ENCODE results near the gene SORCS2. TPM values are rescaled to one million over a fixed set of nuclear protein-coding genes. Genes with fewer than 3 reads are reported as not detected.

Gene SORCS2
- total RNA-seq, 1 donor from 2014 or later: under 0.01 TPM

DNA sequence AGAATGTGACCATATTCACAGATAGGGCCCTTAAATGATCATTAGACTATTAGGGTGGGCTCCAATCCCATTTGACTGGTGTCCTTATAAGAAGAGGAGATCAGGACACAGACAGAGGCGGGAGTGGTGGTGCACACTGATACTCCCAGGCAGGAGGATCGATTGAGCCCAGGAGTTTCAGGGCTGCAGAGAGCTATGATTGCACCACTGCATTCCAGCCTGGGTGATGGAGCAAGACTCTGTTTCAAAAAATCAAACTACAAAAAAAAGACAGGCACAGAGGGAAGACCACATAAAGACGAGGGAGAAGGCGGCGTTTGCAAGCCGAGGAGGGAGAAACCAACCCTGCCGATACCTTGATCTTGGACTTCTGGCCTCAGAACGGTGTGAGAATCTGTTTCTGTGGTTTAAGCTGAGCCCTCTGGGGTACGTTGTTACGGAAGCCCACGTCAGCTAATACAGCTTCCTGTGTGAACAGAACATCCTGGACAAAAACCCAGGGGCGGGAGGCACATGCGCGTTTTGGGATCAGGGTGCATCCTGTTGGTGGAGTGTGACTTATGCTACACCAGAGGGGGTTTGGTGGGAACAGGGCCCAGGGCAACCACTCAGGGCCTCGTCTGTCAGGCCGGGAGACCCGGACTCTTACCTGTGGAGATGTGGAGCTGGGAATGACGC is 454.2 kb downstream of the SORCS2 start:
- peak in 1 of 2 donors; percentile 26 for DNase-seq (ENCODE audit: low read depth in 2 of 2)

DNA sequence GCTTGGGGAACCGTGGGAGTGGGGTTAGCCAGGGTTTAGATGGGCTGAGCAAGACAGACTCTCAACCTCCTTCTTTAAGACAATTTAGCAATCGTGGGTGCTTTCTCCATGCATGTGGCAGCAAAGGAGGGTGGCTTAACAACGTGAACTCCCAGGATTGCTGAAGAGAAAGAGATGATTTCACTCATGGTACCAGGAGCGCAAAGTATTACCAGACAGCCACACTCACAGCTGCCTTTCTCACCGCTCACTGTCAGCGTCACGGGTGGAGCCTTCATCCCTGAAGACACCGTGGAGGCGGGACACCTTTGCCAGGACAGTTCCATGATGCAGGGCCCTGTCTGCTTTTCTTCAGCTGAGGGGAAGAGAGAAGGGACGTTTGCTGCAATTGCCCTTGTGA is 454.8 kb downstream of the SORCS2 start:
- DNase-seq (ENCODE audit: low read depth in 2 of 2): no peak

DNA sequence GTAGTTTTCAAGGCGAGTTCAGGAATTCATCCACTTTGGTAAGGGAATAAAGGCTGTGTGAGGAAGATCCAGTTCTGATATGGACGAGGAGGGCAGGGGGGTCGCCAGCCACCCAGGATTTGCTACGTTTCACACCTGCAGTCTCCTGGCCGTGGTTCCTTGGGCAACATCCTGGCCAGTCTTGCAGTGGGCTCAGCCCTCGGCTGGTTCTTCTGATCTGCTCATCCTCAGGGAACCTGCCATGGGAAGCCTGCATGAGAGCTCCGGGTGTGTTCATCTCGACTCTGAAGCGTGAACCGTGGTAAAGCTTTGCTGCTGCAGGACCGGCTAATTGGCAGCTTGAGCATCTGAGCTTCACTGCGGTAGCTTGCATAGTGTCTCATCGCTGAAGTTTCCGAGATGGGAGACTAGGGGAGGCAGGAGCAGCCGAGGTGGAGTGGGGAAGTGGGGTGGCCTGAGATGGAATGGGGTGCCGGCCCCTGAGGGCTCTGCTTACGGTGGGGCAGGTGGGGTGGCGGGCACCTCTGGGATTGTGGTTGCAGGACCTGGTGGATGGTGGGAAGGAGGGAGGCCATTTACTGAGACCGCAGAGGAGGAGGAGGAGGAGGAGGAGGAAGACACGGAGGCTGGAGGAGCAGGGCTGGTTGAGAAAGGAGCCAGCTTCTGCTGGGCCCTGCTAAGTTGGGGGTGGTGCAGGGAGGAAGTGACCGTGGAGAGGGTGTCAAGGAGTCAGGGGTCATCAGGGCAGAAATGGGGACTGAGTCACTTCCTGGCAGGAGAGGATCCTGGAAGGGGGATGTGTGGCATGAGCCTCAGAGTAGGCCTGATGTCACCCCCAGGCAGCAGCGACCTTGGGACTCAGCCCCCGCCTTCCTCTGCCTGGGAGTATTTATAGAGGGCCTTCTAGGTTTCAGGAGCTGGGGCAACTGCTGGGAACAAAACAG is 455.5 kb downstream of the SORCS2 start:
- DNase-seq (ENCODE audit: low read depth in 2 of 2): peak in 1 of 2 donors; percentile 59

DNA sequence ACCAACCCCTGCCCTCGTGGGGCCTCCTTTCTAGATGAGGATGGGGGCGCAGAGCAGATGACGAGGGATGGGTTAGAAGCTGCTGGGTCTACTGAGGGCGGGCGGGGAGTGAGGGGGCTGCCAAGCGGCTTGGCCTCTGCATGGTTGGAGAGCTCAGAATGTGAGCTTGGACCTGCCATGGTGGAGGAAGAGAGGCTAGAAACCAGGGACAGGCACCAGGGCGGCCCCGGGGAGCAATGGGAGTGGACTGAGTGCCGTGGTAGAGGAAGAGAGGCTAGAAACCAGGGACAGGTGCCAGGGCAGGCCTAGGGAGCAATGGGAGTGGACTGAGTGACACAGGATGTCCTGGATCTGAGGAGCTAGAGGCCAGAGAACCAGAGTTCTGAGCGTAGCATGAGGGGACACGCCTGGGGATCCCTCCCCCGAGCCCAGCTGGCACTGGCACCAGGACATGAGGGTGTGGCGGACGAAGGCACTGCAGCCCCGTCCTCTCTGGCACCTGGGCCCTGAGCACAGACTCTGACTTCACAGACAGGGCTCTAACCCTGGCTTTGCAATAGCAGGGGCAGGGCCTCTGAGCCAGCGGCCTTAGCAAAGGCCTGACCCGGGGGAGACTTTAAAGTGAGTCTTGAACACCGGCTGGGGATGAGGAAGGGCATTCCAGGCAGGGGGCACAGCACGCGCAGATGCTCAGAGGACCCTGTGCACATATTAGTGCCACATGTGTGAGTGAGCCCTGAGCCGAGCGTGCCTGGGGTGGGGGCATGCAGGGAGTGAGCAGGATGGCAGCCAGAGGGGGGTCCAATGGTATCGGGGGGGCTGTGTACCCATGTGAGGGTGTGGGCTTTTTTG is 456.4 kb downstream of the SORCS2 start:
- no peak for DNase-seq (ENCODE audit: low read depth in 2 of 2)

DNA sequence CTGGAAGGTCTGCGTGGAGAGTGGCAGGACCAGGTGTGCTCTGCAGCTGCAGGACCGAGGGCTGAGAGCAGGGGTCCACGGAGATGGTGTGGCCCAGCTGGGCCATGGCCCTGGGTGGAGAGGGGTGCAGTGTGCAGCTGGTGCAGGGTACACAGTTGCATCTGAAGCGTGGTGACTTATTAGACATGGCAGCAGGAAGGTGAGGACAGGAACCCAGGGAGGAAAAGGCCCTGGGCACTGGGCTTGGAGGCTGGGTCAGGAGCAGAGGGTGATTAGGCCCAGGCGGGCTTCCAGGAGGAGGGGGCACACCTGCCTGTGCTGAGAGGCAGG is 457.0 kb downstream of the SORCS2 start:
- DNase-seq (ENCODE audit: low read depth in 2 of 2): no peak

DNA sequence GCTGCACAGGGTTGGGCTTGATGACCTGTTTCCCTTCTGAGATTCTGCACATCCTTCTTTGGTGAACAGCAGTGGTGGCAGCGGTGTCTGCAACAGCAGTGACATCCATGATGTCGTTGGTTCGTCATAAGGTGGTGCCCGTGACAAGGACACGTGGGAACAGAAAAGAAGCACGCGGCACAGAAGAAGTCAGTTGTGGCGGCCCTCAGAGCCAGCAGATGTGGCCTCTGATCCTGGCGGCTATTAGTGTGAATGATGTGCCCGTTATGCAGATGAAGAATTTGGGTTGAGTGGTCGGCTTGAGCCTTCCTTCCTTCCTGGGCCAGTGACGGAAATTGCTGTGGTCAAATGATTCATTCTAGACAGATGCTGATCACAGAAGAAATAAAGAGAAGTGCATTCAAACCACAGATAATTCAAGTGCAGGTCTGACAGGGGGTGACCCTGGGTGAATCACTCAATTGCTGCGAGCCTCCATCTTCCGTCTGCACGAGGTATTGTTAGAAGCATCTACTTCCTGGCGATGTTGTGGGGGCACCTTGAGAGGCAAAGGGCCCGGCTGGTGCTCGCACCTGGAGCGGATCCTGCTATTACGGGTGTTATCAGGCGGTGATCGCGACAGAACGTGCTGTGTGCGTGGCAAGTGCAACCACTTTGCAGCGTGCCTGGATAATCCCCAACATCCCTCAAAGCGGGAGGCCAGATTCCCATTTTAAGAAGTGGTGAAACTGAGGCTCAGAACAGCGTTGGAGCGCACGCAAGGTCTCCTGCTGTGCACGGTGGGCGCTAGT is 457.6 kb downstream of the SORCS2 start:
- DNase-seq (ENCODE audit: low read depth in 2 of 2): peak in 1 of 2 donors; percentile 71

DNA sequence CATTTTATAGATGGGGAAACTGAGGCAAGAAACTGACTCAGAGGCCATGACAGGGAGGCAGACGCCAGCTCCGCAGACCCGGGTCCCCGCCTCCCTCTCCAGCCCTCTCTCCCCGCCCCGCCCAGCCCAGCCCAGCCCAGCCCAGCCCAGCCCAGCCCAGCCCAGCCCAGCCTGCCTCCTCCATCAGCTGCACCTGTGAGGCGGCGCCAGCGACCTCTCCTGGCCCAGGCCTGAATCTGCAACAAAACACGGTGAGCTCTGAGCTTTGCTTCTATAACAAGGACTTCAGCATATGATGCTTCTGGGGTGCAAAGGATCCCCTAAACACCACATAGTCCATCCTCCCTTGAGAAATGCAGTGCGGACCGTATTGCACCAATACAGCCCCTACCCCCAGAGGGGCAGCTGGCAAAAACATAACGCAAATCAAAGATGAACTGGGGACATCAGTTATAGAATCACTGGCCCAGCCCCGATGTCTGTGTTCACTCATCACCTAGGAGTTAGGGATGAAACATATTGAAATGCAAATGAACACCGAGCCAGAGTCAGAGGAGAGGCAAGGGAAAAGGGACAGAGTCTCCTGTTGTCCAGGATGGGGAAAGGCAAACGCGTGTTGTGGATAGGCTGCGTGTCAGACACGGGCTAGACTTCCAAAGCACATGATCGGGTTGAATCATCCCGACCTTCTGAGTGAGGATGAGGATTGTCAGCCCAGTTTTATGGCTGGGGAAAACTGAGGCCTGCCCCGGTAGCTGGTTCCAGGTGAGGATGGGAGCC is 458.5 kb downstream of the SORCS2 start:
- peak in 1 of 2 donors; percentile 46 for DNase-seq (ENCODE audit: low read depth in 2 of 2)

DNA sequence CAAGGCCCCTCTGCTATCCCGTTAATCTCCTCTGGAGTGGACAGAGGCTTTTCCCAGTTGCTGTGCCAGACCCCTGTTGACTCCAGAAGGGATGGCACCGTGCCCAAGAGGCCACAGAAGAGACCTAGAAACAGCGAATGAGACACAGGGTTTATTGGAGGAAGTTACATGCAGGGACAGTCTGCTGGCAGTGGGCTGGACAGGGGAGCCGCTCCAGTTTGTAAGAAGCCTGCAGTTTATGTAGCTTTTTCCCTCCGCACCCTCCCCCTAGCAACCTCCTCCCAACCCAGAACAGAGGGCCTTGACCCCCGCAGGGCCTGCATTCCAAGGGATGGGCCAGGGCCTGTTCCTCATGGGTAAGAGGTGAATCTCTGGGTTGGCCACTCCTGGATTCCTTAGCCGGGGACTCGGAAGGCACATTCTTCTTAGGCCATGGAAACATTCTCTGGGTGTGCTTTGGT is 459.2 kb downstream of the SORCS2 start:
- DNase-seq (ENCODE audit: low read depth in 2 of 2): no peak

DNA sequence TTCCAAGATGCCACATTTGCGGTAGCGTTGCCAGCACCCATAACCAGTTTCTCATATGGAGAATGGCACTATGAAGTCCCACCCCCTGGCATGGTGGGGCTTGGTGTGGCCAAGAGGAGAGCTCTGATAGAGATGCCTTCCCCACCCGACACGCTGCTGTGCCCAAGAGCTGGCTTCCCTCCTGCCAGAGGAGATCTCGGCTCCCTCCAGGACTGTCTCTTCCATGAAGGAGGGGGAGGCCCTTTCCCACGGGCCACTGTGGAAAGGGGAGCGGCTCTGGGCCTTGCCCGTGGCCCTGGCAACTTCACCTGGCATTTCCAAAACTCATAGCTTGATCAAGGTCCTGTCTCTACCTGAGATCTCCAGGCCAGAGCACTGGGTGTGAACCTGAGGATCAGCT is 459.7 kb downstream of the SORCS2 start:
- no peak for DNase-seq (ENCODE audit: low read depth in 2 of 2)

DNA sequence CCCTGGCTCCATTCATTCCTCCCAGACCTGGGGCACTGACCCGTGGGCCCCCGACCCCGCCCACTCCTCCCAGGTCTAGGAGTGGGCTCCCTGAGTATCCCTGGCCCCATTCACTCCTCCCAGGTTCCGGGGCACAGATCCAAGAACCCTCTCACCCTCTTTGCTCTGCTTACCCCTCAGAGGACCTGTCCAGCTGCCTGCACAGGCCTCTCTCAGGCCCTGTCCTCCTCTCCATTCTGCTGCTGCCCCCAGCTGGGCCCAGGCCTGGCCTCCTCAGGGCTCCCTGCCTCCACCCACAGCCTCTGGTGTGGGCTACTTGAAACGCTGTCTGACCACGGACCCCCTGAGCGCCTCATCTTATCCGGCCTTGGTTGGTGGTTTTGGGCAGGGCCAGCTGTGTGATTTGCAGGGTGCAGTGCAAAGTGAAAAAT is 460.1 kb downstream of the SORCS2 start:
- no peak for DNase-seq (ENCODE audit: low read depth in 2 of 2)

DNA sequence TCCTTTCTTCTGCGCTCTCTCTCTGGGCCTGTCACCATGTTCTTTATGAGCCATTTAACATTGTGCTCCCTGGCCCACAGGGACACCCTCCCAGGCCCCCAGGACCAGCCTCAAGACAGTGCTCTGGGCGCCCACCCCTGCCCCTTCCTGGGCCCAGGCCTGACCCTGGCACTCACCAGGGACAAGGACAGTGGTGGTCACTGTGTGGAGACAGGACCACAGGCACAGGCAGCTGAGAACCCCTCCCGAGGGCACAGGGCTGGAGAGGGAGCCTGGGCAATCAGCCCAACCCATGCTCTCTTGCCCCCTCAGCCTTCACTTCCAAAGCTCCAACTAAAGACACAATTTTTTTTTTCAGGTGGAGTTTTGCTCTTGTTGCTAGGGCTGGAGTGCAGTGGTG is 460.6 kb downstream of the SORCS2 start:
- DNase-seq (ENCODE audit: low read depth in 2 of 2): no peak

DNA sequence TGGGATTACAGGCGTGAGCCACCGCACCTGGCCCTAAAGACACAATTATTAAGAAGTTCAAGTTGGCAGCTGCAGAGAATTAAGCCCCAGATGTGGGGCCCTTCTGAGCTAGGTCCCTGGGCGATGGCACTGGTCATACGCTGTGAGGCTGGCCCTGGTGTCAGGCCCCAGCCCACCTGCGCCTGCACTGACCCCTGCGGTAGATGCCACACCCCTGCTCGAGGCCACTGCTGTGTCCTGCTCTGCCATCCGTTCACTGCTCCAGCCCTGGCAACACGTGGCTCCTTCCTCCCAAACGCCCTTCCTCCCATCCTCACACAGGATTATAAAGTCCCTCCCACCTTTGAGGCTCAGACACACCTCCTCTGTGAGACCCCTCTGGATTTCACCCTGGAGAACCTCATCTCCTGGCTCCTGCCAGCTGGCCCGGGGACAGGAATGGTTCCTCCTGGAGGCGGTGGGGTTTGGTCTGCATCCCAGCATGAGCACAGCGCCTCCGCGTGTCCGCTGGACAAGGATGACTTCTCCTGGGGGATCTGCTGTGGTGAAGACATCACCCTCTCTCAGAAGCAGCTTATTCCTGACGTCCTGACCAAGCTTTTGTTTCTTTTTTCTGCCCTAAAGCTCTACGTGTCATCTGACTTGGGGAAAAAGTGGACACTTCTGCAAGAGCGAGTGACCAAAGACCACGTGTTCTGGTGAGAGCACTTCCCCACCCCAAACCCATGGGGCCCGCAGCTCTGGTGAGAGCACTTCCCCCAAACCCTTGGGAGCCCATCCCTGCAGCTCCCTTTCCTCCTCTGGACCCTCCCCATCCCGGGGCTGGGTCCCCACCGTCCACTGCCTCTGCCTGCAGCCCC is 461.4 kb downstream of the SORCS2 start:
- DNase-seq (ENCODE audit: low read depth in 2 of 2): no peak

DNA sequence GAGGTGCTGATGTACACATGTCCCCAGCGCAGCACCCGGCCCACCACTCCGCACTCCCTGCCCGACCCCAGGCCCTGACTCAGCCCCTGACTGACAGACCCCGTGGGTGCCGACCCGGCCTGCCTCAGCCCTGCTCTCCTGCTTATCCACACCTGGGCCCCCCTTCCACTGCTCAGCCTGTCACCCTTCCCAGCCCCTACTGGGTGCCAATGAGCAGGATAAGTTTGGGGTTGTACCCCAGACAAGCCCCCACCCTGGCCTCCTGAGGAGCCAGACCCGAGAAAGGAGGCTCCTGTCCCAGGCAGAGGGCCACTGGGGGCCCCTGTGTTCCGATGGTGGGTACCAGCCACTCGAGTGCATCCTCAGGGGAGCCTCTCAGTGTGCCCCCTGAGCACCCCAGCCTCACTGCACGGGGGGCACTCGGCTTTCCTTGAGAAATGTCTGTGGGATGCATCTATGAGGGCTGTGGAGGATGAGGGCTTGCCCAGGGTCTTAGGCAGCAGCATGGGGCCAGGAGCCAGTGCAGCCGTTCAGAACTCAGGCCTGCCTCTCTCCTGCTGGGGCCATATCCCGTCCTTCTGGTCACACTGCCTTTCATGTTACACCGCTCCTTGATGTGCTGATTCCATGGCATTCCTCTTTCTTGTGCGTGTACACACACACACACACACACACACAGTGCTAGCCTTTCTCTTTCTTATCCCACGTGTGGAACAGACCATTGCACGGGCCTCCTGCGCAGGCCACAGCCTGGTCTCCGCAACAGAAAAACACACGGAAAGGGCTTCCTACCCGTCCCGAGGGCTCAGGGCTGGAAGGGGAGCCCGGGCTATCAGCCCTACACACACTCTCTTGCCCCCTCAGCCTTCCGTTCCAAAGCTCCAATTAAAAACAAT is 462.5 kb downstream of the SORCS2 start:
- no peak for DNase-seq (ENCODE audit: low read depth in 2 of 2)

DNA sequence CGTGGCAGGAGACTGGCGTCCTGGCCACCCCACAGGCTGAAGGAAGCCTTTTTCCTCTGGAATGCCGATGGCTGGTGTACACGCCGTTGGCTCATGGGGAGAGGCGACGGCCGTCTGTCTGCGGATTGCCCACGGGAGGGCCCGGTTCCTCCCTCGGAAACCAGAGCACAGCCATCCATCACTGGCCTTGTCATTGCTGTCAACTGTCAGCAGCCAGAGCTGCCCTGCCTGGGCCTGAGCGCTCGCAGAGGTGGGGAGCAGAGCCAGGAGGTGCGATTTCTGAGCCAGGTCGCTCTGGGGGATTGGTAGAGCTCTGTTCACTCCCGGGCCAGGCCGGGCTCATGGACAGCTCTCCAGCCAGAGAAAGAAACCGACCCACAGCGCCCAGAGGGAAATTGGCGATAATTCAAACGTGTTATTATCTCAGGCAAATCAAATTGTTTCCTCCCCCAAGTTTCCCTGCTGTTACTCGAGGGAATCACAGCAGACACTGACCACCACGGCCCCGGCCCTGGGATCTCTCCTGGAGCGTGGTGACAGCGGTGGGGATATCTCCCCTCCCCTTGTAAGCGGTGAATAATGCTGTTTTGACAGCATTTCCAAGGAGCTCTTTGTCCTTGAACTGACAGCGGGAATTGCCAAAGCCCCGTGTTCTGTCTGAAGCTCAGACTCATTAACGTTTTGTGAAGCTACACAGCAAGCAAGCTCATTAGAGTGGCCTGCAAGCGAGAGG is 463.3 kb downstream of the SORCS2 start:
- peak in 1 of 2 donors; percentile 26 for DNase-seq (ENCODE audit: low read depth in 2 of 2)

DNA sequence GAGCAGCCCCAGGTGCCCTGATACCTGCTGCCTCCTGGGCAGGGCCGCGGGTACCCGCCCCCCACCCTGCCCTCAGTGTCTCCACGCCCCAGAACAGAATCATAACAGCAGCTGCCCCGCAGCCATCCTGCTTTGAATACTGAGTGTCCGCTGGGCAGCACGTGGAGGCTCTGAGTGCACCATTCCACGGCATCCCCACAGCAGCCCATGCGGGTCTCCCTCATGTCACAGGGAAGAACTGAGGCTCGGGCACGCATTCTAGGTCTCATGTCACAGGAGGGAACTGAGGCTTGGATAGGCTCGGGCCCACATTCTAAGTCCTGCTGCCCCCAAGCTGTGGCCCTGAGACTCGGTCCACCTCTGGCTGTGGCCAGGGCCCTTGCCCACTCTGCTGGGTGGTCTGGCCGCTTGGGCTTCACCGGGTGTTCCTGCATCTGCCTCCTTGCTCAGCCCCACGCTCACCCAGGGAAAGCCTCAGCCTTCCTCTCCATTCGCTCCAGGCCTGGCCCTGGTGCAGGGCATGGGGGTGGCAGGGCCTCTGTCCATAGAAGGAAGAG is 464.0 kb downstream of the SORCS2 start:
- DNase-seq (ENCODE audit: low read depth in 2 of 2): no peak

DNA sequence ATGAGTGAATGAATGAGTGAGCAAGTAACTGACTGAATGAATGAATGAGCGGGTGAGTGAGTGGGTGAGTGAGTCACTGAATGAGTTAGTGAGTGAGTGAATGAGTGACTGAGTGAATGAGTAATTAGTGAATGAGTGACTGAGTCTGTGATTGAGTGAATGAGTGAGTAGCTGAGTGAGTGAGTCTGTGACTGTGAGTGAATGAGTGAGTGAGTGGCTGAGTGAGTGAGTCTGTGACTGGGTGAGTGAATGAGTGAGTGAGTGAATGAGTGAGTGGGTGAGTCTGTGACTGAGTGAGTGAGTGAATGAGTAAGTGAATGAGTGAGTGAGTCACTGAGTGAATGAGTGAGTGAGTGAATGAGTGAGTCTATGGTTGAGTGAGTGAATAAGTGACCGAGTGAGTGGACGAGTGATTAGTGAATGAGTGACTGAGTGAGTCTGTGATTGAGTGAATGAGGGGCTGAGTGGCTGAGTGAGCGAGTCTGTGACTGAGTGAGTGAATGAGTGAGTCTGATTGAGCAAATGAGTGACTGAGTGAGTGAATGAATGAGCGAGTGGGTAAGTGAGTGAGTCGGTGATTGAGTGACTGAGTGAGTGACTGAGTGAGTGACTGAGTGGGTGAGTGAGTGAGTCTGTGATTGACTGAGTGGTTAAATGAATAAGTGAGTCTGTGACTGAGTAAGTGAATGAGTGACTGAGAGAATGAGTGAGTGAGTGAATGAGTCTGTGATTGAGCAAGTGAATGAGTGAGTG is 465.4 kb downstream of the SORCS2 start:
- no peak for DNase-seq (ENCODE audit: low read depth in 2 of 2)

Data from dermis microvascular lymphatic vessel endothelial cell (primary cell).